Stomach (tissue), 9 donors: ENCODE measurements around the gene BCLAF1. TPM values are rescaled to one million over a fixed set of nuclear protein-coding genes. Genes with fewer than 3 reads are reported as not detected.
A peak's percentile ranks its signal among the peaks of the same experiment; 100 is the strongest.

Source experiments
- DNase-seq, 2 donors: peaks; one replicate each; pipeline versions ENCODE4 v3.0.0 to v3.0.0-alpha.2; 2013 to 2019
- H3K27ac ChIP-seq, 5 donors: fragments of 200-600 bp in 4 of 5; sonication (generic) in 4 of 5; one replicate each; pipeline ENCODE4 v1.5.1; 2013 to 2019; ENCODE audit warnings: mild to moderate bottlenecking in 1 of 5, moderate library complexity in 1 of 5
- H3K27me3 ChIP-seq, 3 donors: fragments of 200-600 bp; sonication (generic); one replicate each; pipeline ENCODE4 v1.5.1; 2017 to 2019; ENCODE audit warnings: mixed run types in 1 of 3
- H3K36me3 ChIP-seq, 4 donors: fragments of 200-600 bp; sonication (generic); 1 replicate in 3 of 4; 2 replicates in 1 of 4; pipeline ENCODE4 v1.5.1; 2016 to 2019
- H3K4me1 ChIP-seq, 4 donors: fragments of 200-600 bp; sonication (generic); one replicate each; pipeline ENCODE4 v1.5.1; 2016 to 2019
- H3K4me3 ChIP-seq, 4 donors: fragments of 200-600 bp; sonication (generic) in 3 of 4; one replicate each; pipeline ENCODE4 v1.5.1; 2016 to 2019; ENCODE audit warnings: mild to moderate bottlenecking in 1 of 4
- H3K9me3 ChIP-seq, 4 donors: fragments of 200-600 bp; sonication (generic); one replicate each; pipeline ENCODE4 v1.5.1; 2016 to 2019
- EP300 ChIP-seq: sonication (generic); formaldehyde crosslinking; IDR thresholded peaks from one replicate; pipeline ENCODE4 v1.6.1; 2017; ENCODE audit warnings: antibody characterized with exemption
- POLR2A ChIP-seq, 4 donors: fragments of 450-650 bp; IDR thresholded peaks; one replicate each; pipeline ENCODE4 v1.6.1; 2016; ENCODE audit warnings: antibody characterized with exemption in 4 of 4, control low read depth in 2 of 4, mild to moderate bottlenecking in 1 of 4, moderate library complexity in 1 of 4
- POLR2AphosphoS5 ChIP-seq, 3 donors: sonication (generic); formaldehyde crosslinking; IDR thresholded peaks; one replicate each; pipeline ENCODE4 v1.6.1; 2016; ENCODE audit warnings: antibody characterized with exemption in 3 of 3
- WGBS, 5 donors: extraction: QIAGEN DNeasy Blood & Tissue Kit in 3 of 5; methylation state at CpG; one replicate each; pipeline versions ENCODE4 v1.1.5 to v1.1.7; 2013 to 2018; 5-methylcytosine and 5-hydroxymethylcytosine counted together
- intact Hi-C: fragments of 100-400 bp; cut with DNase I; formaldehyde crosslinking; loops from one replicate; pipeline ENCODE4 v1.15.1; 2023; ENCODE audit warnings: low total_unique reads
- polyA plus RNA-seq, 3 donors: library from polyadenylated mRNA; stranded (reverse); fragments of 200-250 nt; gene quantifications; one replicate each; pipeline ENCODE4 v1.2.3, GENCODE V29; 2013
- total RNA-seq, 5 donors: library from RNA; depleted of rRNA; stranded (reverse); fragments of >200 nt; gene quantifications; one replicate each; pipeline versions ENCODE4 v1.1.0 to v1.2.3, GENCODE V29; 2014 to 2016
- TF ChIP-seq, protein P1 (sequence below), 7 experiments: fragments of 450-650 bp in 4 of 7; fragments of 200-600 bp in 3 of 7; sonication (generic) in 3 of 7; IDR thresholded peaks; one replicate each; pipeline ENCODE4 v1.5.1; 2016 to 2019; ENCODE audit warnings: antibody characterized with exemption in 7 of 7, control low read depth in 2 of 7, mild to moderate bottlenecking in 1 of 7
- donor health status: healthy with polysubstance abuse.
- donor health status: Bipolar disorder and iron deficiency.
- donor health status: healthy.

The BCLAF1 gene
- total and polyA plus RNA-seq, 8 donors: 12.8 to 294 (median 148) TPM

GRCh38 chr6:136337121-136337520, 47.5 kb upstream of the BCLAF1 start:
- DNase-seq: peak in 1 of 2 donors; percentile 35
- Histone ChIP-seq H3K4me1 (no peaks in the 10 kb centered on the region), H3K27me3 (no peaks in the 10 kb centered on the region), H3K36me3 (no peaks in the 10 kb centered on the region), H3K27ac (no peak overlapping the region), H3K4me3 (no peak overlapping the region), H3K9me3 (no peaks in the 10 kb centered on the region)
- intact Hi-C loops: no loop called here
- TF ChIP-seq, protein P1, sequence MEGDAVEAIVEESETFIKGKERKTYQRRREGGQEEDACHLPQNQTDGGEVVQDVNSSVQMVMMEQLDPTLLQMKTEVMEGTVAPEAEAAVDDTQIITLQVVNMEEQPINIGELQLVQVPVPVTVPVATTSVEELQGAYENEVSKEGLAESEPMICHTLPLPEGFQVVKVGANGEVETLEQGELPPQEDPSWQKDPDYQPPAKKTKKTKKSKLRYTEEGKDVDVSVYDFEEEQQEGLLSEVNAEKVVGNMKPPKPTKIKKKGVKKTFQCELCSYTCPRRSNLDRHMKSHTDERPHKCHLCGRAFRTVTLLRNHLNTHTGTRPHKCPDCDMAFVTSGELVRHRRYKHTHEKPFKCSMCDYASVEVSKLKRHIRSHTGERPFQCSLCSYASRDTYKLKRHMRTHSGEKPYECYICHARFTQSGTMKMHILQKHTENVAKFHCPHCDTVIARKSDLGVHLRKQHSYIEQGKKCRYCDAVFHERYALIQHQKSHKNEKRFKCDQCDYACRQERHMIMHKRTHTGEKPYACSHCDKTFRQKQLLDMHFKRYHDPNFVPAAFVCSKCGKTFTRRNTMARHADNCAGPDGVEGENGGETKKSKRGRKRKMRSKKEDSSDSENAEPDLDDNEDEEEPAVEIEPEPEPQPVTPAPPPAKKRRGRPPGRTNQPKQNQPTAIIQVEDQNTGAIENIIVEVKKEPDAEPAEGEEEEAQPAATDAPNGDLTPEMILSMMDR (IDR thresholded peaks at IDR 0.05): no peak
- no peak for TF ChIP-seq POLR2AphosphoS5 (IDR thresholded peaks at IDR 0.05)
- no peak for TF ChIP-seq EP300
- no peak for TF ChIP-seq POLR2A (IDR thresholded peaks at IDR 0.05)
- 49 to 76% (median 59%) methylated on average over 3 of the region's 3 CpGs for WGBS, 5 donors

DNA sequence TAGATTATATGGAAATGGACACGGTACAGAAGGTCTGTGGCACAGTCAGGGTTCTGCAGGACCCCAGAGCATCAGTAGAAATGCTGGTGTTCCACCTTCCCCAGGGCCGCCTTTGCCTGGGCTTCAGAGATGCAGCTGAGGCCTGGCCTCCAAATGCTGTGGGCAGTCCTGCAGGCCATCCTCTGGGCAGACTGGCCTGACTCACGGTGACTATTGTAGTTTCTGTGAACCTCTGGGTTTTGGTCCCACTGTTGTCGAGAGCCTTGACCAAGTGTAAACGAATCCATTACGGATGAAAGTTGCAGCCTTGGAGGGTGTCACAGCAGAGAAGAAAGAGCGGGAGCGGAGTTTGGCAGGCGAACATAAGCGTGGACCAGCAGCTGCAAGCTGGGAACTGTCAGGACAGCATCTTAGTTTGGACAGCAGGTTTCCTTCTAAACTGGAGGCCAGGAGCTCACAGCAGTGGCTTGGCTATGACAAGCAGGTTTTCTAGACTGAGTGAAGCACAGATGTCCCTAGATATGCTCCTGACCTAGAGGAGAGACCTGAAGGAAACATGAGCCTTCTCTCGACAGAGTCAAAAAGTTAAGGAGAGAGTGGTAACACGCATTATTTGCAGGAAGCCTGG, 46.2 kb upstream of the BCLAF1 start:
- no peaks in the 10 kb centered on the region for H3K36me3 ChIP-seq
- intact Hi-C loops: no loop called here
- TF ChIP-seq, protein P1 (IDR thresholded peaks at IDR 0.05): no peak
- TF ChIP-seq POLR2A (IDR thresholded peaks at IDR 0.05): no peak
- DNase-seq: peak in 1 of 2 donors; percentile 77
- H3K4me1 ChIP-seq: no peaks in the 10 kb centered on the region
- no peaks in the 10 kb centered on the region for H3K27me3 ChIP-seq
- no peaks in the 10 kb centered on the region for H3K9me3 ChIP-seq
- 64 to 84% (median 77%) methylated on average over 12 of the region's 12 CpGs for WGBS, 5 donors
- H3K27ac ChIP-seq: no peak overlapping the region
- no peak overlapping the region for H3K4me3 ChIP-seq

- Histone ChIP-seq H3K9me3 (no peaks in the 10 kb centered on the region), H3K27ac (no peak overlapping the region), H3K4me1 (no peaks in the 10 kb centered on the region), H3K27me3 (no peaks in the 10 kb centered on the region), H3K4me3 (no peak overlapping the region), H3K36me3 (no peaks in the 10 kb centered on the region)
- intact Hi-C loops: no loop called here
- WGBS, 5 donors: 47 to 84% (median 74%) methylated on average over 8 to 9 of the region's 9 CpGs
- DNase-seq: no peak
- TF ChIP-seq POLR2A (IDR thresholded peaks at IDR 0.05): no peak
- no peak for TF ChIP-seq EP300
- TF ChIP-seq, protein P1 (IDR thresholded peaks at IDR 0.05): no peak
- TF ChIP-seq POLR2AphosphoS5 (IDR thresholded peaks at IDR 0.05): no peak
Observed at GRCh38 chr6:136334853-136335252, 45.2 kb upstream of the BCLAF1 start.

GRCh38 chr6:136334465-136334846, 44.8 kb upstream of the BCLAF1 start:
- WGBS, 5 donors: 69 to 90% (median 86%) methylated on average over 13 of the region's 13 CpGs

More at GRCh38 chr6:136334465-136334846, 44.8 kb upstream of the BCLAF1 start:
- TF ChIP-seq POLR2A (IDR thresholded peaks at IDR 0.05): no peak
- TF ChIP-seq POLR2AphosphoS5 (IDR thresholded peaks at IDR 0.05): no peak
- TF ChIP-seq, protein P1 (IDR thresholded peaks at IDR 0.05): no peak
- Histone ChIP-seq H3K9me3 (no peaks in the 10 kb centered on the region), H3K27ac (no peak overlapping the region), H3K36me3 (no peaks in the 10 kb centered on the region), H3K27me3 (no peaks in the 10 kb centered on the region), H3K4me1 (no peaks in the 10 kb centered on the region), H3K4me3 (no peak overlapping the region)
- peak in 1 of 2 donors; percentile 34 for DNase-seq
- intact Hi-C loops: no loop called here
